BE2C (cell line): ENCODE results near the gene PDSS2.
"Not testable (repeated sequence)": the region's sequence is repeated elsewhere in the genome, so short reads cannot be mapped to it uniquely, and the experiment has no call there.

ENCODE experiments used
- DNase-seq: peaks from one replicate; pipeline ENCODE4 v3.0.0-alpha.2; 2020
- H3K27me3 ChIP-seq: fragments of 250-450 bp; sonication (Bioruptor Pico); 2 replicates; pipeline ENCODE4 v1.5.1; 2020; ENCODE audit warnings: mild to moderate bottlenecking
- H3K36me3 ChIP-seq: fragments of 250-450 bp; sonication (Bioruptor Pico); 2 replicates; pipeline ENCODE4 v1.5.1; 2020; ENCODE audit warnings: mild to moderate bottlenecking
- H3K4me1 ChIP-seq: fragments of 250-450 bp; sonication (Bioruptor Pico); 2 replicates; pipeline ENCODE4 v1.5.1; 2020
- H3K4me3 ChIP-seq: 2 replicates; pipeline ENCODE4 v1.5.1; 2011; ENCODE audit warnings: low read depth, low read length
- H3K9me3 ChIP-seq: fragments of 250-450 bp; sonication (Bioruptor Pico); 2 replicates; pipeline ENCODE4 v1.5.1; 2020
- CTCF ChIP-seq: IDR thresholded peaks from 2 replicates; pipeline ENCODE4 v1.5.1; 2012; ENCODE audit warnings: mild to moderate bottlenecking, low read depth, low read length

Gene PDSS2

GRCh38 chr6:107207251-107207873, 252.0 kb downstream of the PDSS2 start:
- Histone ChIP-seq H3K27me3 (no peaks in the 10 kb centered on the region), H3K4me1 (no peaks in the 10 kb centered on the region), H3K4me3 (no peak overlapping the region), H3K36me3 (no peaks in the 10 kb centered on the region), H3K9me3 (no peaks in the 10 kb centered on the region)
- no peak for TF ChIP-seq CTCF
- DNase-seq: no peak

GRCh38 chr6:107205058-107205998, 254.0 kb downstream of the PDSS2 start:
- H3K9me3 ChIP-seq: no peaks in the 10 kb centered on the region
- no peak for DNase-seq
- TF ChIP-seq CTCF: no peak
- H3K4me1 ChIP-seq: no peaks in the 10 kb centered on the region
- no peaks in the 10 kb centered on the region for H3K36me3 ChIP-seq
- H3K4me3 ChIP-seq: no peak overlapping the region
- no peaks in the 10 kb centered on the region for H3K27me3 ChIP-seq

- no peak for TF ChIP-seq CTCF
- no peaks in the 10 kb centered on the region for H3K4me1 ChIP-seq
- H3K27me3 ChIP-seq: no peaks in the 10 kb centered on the region
- no peaks in the 10 kb centered on the region for H3K9me3 ChIP-seq
- H3K36me3 ChIP-seq: no peaks in the 10 kb centered on the region
- DNase-seq: no peak
- H3K4me3 ChIP-seq: no peak overlapping the region
Observed at GRCh38 chr6:107202876-107203468, 256.4 kb downstream of the PDSS2 start.

- TF ChIP-seq CTCF: no peak
- H3K4me3 ChIP-seq: no peak overlapping the region
- no peaks in the 10 kb centered on the region for H3K9me3 ChIP-seq
- H3K27me3 ChIP-seq: no peaks in the 10 kb centered on the region
- H3K4me1 ChIP-seq: no peaks in the 10 kb centered on the region
- no peak for DNase-seq
- no peaks in the 10 kb centered on the region for H3K36me3 ChIP-seq
Observed at GRCh38 chr6:107198631-107199416, 260.5 kb downstream of the PDSS2 start.

- H3K36me3 ChIP-seq: no peaks in the 10 kb centered on the region
- H3K27me3 ChIP-seq: no peaks in the 10 kb centered on the region
- no peak overlapping the region for H3K4me3 ChIP-seq
- no peak for DNase-seq
- TF ChIP-seq CTCF: no peak
- no peaks in the 10 kb centered on the region for H3K9me3 ChIP-seq
- H3K4me1 ChIP-seq: no peaks in the 10 kb centered on the region
Observed at GRCh38 chr6:107196152-107196551, 263.2 kb downstream of the PDSS2 start.

GRCh38 chr6:107194723-107195122, 264.6 kb downstream of the PDSS2 start:
- not testable (repeated sequence) for H3K4me1 ChIP-seq, H3K9me3 ChIP-seq, H3K27me3 ChIP-seq, H3K36me3 ChIP-seq, DNase-seq, H3K4me3 ChIP-seq
